ENCODE results near the gene RAPGEF1.

The RAPGEF1 gene

DNA sequence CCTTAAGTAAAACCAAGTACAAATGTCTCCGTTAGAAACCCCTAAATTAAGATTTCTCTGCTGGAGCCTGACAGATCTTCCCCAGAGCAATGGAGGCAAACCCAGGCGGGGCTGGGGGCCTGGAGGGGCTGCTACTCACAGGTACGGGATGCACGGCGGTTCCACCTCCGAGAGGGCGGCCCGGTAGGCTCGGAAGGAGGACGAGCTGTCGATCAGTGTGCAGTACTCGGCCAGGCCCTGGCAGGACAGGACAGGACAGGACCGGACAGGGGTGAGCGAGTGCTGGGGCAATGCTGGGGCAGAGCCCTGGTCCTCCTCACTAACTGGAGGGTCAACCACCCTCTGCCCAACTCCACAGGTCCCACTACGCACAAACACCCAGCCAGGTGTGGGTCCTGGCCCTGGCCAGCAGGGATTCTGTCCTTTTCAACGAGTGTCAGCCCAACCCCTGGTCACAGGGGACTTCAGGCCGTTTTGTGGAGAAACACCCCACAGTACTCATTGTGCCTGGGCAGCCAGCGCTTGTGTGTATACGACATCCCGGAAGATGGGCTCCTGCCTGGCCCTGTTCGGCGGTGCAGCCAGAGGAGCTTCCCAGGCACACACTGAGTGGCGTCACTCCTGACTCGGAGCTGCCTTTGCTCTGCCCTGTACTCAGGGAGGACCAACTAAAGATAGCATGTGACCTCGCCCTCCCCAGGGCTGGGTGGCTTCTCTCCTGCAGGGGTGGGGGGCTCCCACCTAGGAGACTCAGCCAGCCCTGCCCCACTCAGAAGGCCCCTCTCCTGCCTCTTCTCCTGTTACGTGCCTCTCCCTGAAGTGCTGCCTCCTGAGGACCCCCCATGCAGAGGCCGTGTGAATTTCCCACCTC is 157.2 kb downstream of the RAPGEF1 start:
- no peaks in the 10 kb centered on the region for H3K27me3 ChIP-seq (ENCODE audit: insufficient read depth, poor library complexity, severe bottlenecking)
- no peak overlapping the region for H3K4me3 ChIP-seq (replicated peaks; ENCODE audit: insufficient read depth, low read length)
- no peak overlapping the region; the same call in 1 of the 2 replicates for H3K27ac ChIP-seq (replicated peaks)
- TF ChIP-seq, protein P1, sequence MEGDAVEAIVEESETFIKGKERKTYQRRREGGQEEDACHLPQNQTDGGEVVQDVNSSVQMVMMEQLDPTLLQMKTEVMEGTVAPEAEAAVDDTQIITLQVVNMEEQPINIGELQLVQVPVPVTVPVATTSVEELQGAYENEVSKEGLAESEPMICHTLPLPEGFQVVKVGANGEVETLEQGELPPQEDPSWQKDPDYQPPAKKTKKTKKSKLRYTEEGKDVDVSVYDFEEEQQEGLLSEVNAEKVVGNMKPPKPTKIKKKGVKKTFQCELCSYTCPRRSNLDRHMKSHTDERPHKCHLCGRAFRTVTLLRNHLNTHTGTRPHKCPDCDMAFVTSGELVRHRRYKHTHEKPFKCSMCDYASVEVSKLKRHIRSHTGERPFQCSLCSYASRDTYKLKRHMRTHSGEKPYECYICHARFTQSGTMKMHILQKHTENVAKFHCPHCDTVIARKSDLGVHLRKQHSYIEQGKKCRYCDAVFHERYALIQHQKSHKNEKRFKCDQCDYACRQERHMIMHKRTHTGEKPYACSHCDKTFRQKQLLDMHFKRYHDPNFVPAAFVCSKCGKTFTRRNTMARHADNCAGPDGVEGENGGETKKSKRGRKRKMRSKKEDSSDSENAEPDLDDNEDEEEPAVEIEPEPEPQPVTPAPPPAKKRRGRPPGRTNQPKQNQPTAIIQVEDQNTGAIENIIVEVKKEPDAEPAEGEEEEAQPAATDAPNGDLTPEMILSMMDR (IDR thresholded peaks at IDR 0.05; ENCODE audit: insufficient read depth, low read length) = no peak
- TF ChIP-seq GABPA (IDR thresholded peaks at IDR 0.05; ENCODE audit: low read depth) = no peak
- no peak for TF ChIP-seq POLR2AphosphoS5 (IDR thresholded peaks at IDR 0.05; ENCODE audit: low read depth)
- TF ChIP-seq, protein P2, sequence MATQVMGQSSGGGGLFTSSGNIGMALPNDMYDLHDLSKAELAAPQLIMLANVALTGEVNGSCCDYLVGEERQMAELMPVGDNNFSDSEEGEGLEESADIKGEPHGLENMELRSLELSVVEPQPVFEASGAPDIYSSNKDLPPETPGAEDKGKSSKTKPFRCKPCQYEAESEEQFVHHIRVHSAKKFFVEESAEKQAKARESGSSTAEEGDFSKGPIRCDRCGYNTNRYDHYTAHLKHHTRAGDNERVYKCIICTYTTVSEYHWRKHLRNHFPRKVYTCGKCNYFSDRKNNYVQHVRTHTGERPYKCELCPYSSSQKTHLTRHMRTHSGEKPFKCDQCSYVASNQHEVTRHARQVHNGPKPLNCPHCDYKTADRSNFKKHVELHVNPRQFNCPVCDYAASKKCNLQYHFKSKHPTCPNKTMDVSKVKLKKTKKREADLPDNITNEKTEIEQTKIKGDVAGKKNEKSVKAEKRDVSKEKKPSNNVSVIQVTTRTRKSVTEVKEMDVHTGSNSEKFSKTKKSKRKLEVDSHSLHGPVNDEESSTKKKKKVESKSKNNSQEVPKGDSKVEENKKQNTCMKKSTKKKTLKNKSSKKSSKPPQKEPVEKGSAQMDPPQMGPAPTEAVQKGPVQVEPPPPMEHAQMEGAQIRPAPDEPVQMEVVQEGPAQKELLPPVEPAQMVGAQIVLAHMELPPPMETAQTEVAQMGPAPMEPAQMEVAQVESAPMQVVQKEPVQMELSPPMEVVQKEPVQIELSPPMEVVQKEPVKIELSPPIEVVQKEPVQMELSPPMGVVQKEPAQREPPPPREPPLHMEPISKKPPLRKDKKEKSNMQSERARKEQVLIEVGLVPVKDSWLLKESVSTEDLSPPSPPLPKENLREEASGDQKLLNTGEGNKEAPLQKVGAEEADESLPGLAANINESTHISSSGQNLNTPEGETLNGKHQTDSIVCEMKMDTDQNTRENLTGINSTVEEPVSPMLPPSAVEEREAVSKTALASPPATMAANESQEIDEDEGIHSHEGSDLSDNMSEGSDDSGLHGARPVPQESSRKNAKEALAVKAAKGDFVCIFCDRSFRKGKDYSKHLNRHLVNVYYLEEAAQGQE (IDR thresholded peaks at IDR 0.05; ENCODE audit: insufficient replicate concordance, low read depth) = no peak
- no peak for TF ChIP-seq SPI1 (IDR thresholded peaks at IDR 0.05; ENCODE audit: borderline replicate concordance, low read depth)
- no peak for DNase-seq (ENCODE audit: low read depth in 1 of 2, low spot score in 1 of 2)

DNA sequence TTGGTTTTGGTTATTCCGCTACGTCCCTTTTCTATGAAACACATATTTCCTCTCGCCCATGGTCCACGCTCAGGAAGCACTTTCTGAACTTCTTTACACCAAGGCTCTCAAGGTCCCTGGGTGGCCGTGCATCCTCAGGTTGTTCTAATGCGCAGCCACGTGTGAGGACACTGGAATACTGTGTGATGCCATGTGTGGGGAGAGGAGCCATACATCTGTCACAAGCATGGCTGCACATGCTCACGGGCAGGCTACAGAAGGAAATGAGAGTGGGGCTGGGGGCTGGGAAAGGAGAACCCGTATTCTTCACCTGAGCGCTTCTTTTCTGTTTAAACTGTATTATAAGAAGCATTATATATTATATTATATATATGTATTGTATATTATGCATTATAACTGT is 157.8 kb downstream of the RAPGEF1 start:
- H3K4me3 ChIP-seq (replicated peaks; ENCODE audit: insufficient read depth, low read length) = no peak overlapping the region
- TF ChIP-seq GABPA (IDR thresholded peaks at IDR 0.05; ENCODE audit: low read depth) = no peak
- no peak for TF ChIP-seq SPI1 (IDR thresholded peaks at IDR 0.05; ENCODE audit: borderline replicate concordance, low read depth)
- TF ChIP-seq, protein P2 (IDR thresholded peaks at IDR 0.05; ENCODE audit: insufficient replicate concordance, low read depth) = no peak
- TF ChIP-seq, protein P1 (IDR thresholded peaks at IDR 0.05; ENCODE audit: insufficient read depth, low read length) = no peak
- no peak for TF ChIP-seq POLR2AphosphoS5 (IDR thresholded peaks at IDR 0.05; ENCODE audit: low read depth)
- H3K27ac ChIP-seq (replicated peaks) = no peak overlapping the region
- no peak for DNase-seq (ENCODE audit: low read depth in 1 of 2, low spot score in 1 of 2)
- no peaks in the 10 kb centered on the region for H3K27me3 ChIP-seq (ENCODE audit: insufficient read depth, poor library complexity, severe bottlenecking)

DNA sequence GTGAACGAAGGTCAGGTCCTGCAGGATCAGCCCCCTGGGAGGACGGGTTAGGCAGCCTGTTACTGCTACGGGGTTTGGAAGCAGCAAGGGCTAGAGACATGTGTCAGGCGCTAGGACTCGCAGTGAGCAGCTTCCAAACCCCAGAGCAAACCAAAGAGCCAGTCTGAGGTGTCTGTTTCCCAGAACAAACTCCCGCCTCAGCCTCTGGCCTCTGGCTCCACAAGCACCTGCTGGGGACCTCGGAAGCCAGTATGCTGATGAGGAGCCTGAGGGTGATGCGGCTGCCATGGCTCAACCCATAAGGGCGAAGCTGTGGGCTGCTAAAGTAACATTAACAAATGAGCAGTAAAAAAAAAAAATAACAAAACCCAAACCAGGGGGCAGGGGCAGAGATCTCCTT is 159.5 kb downstream of the RAPGEF1 start:
- TF ChIP-seq, protein P1 (IDR thresholded peaks at IDR 0.05; ENCODE audit: insufficient read depth, low read length) = no peak
- no peak for TF ChIP-seq GABPA (IDR thresholded peaks at IDR 0.05; ENCODE audit: low read depth)
- TF ChIP-seq POLR2AphosphoS5 (IDR thresholded peaks at IDR 0.05; ENCODE audit: low read depth) = no peak
- TF ChIP-seq, protein P2 (IDR thresholded peaks at IDR 0.05; ENCODE audit: insufficient replicate concordance, low read depth) = no peak
- TF ChIP-seq SPI1 (IDR thresholded peaks at IDR 0.05; ENCODE audit: borderline replicate concordance, low read depth) = no peak
- Histone ChIP-seq H3K4me3 (replicated peaks; ENCODE audit: insufficient read depth, low read length) (no peak overlapping the region), H3K27ac (replicated peaks) (no peak overlapping the region), H3K27me3 (ENCODE audit: insufficient read depth, poor library complexity, severe bottlenecking) (no peaks in the 10 kb centered on the region)
- no peak for DNase-seq (ENCODE audit: low read depth in 1 of 2, low spot score in 1 of 2)
